ENCODE data around the gene PFDN5.

DNA sequence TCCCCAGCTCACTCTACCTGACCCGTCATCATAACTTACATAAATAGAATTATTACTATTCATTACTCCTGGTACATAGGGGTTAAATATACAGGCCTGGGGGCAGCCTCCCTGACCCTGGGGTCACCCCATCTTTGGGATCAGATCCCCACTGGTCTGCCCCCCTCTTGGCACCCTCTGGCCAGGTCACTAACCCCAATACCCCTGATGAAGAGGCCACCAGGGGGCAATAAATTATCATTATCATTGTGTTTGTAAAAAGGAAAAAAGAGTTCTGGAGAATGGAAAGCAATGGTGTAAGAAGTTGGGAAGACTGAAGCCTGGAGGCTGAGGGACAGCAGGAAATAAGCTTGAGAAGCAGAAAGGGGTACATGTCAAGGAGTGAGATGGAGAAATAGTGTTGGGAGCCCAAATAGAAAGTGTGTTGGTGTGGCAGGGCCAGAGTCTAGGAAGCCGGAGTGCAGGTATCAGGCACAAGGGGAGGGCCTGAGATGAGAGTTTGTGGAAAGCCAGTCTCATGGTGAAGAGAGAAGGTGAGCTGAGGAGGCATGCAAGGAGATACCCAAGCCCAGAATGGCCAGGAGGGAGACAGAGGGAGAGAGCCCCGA, 32.2 kb downstream of the PFDN5 start:
- TF ChIP-seq CTCF (IDR thresholded peaks at IDR 0.05; ENCODE audit: insufficient read depth, low read length) (no peak), POLR2AphosphoS5 (IDR thresholded peaks at IDR 0.05; ENCODE audit: low read depth) (no peak), GABPA (IDR thresholded peaks at IDR 0.05; ENCODE audit: low read depth) (no peak)

All from HL-60 (cell line).